ENCODE measurements around the gene PEX12.

PEX12 gene

DNA sequence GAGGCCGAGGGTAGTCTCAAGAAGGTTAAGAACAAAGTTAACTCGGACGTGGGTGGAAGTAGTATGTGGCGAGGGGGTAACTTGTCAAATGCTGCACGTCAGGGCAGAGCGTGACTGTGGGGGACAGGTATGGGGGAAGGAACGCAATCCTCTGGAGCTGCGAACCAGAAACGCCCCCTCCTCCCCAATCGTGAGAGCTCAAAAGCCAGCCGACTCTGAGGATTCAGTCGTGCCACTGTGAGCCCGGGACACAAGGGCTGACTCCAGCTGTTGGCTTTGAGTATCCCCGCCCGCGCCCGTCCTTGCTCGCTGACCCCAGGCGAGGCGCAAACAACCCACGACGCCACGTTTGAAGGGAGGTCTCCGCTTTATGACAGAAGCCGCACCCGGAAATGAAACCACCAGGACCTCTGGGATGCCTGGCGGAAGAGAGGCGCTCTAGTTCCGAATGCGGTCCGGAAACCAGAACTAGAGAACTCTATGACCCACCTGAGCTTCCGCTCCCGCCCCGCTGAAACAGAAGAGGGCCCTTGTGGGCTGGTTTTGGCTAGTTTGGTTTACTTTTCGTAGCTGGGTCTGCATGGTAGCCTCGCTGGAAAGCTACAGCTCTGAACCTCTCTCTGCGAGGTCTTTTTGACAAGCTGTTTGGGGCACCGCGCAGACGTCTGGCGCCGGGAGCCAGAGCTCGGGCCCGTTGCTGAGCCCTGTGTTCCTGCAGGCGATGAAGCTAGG is at the start of gene PEX12:
Gene PEX12, minus strand, starts transcription at position 375 of the 732 bp plus-strand sequence. CDS start 550 bp downstream, outside the sequence.
- Histone ChIP-seq H3K27ac (peak within 1 kb of the TSS; percentile 92), H3K36me3 (peaks cover 11% of the 10 kb centered on the region), H3K27me3 (ENCODE audit: insufficient read depth, low read depth, severe bottlenecking) (no peaks in the 10 kb centered on the region), H3K9me3 (ENCODE audit: severe bottlenecking) (no peaks in the 10 kb centered on the region), H3K4me3 (ENCODE audit: low read depth, low read length) (peak within 1 kb of the TSS; percentile 88)
- peak; percentile 93 for DNase-seq
- TF ChIP-seq, protein P1, sequence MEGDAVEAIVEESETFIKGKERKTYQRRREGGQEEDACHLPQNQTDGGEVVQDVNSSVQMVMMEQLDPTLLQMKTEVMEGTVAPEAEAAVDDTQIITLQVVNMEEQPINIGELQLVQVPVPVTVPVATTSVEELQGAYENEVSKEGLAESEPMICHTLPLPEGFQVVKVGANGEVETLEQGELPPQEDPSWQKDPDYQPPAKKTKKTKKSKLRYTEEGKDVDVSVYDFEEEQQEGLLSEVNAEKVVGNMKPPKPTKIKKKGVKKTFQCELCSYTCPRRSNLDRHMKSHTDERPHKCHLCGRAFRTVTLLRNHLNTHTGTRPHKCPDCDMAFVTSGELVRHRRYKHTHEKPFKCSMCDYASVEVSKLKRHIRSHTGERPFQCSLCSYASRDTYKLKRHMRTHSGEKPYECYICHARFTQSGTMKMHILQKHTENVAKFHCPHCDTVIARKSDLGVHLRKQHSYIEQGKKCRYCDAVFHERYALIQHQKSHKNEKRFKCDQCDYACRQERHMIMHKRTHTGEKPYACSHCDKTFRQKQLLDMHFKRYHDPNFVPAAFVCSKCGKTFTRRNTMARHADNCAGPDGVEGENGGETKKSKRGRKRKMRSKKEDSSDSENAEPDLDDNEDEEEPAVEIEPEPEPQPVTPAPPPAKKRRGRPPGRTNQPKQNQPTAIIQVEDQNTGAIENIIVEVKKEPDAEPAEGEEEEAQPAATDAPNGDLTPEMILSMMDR (IDR thresholded peaks at IDR 0.05; ENCODE audit: low read depth, low read length), result 0 out of 2 replicates have a peak, but pooled peaks have one; percentile 0

DNA sequence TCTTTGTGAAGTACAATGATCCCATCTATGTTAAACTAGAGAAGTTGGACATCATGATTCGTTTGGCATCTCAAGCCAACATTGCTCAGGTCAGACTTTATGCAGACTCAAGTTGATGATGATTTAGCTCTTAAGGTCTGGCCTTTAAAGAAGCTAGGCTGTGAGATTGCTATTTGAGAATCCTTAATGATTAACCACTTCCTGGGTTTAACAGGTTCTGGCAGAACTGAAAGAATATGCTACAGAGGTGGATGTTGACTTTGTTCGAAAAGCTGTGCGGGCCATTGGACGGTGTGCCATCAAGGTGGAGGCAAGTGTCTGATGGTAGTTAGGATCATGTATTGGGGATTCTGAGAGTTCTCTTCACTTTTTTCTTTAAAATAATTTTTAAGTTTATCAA is 49.0 kb upstream of the PEX12 start:
- H3K27ac ChIP-seq, result no peak overlapping the region
- no peaks in the 10 kb centered on the region for H3K9me3 ChIP-seq (ENCODE audit: severe bottlenecking)
- TF ChIP-seq, protein P1 (IDR thresholded peaks at IDR 0.05; ENCODE audit: low read depth, low read length), result no peak
- H3K27me3 ChIP-seq (ENCODE audit: insufficient read depth, low read depth, severe bottlenecking), result no peaks in the 10 kb centered on the region
- no peak overlapping the region for H3K4me3 ChIP-seq (ENCODE audit: low read depth, low read length)
- DNase-seq, result no peak
- H3K36me3 ChIP-seq, result peaks cover 68% of the 10 kb centered on the region

DNA sequence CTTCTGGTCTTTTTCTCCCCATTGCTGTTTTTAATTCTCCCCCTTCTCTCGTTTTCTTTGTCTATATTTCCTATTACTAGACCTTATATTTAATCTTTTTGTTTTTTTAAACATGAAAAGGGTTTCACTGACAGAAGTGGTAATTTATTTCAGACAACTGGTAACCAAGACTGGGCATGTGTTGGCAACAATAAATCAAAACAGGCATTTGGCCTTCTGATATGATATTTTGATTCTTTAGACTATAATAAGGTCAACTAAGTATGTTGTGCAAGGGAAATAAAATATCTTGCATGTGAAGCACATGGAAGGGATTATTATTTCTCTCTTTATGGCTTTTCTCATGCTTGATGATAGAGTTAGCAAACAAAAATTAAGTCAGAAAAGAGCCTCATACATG is 43.4 kb upstream of the PEX12 start:
- Histone ChIP-seq H3K27me3 (ENCODE audit: insufficient read depth, low read depth, severe bottlenecking) (no peaks in the 10 kb centered on the region), H3K27ac (no peak overlapping the region), H3K4me3 (ENCODE audit: low read depth, low read length) (no peak overlapping the region), H3K36me3 (peaks cover 35% of the 10 kb centered on the region), H3K9me3 (ENCODE audit: severe bottlenecking) (no peaks in the 10 kb centered on the region)
- TF ChIP-seq, protein P1 (IDR thresholded peaks at IDR 0.05; ENCODE audit: low read depth, low read length), result no peak
- no peak for DNase-seq

DNA sequence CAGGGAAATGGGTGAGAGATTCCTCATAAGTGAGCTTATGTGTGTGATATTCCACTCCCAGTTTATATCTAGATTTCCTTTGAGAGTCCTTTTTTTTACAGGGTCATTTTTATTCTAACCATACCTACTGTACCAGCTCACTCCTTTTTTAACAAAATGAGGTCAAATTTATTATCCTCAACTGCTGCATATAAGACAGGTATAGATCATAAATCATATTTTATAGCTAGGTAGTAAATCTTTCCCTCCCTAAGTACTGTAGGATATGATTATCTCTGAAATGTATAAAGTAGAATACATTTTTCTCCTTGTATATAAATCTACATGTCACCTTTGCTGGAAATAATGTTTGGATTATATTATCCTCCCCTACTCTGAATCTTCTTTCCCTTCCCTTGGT is 40.3 kb upstream of the PEX12 start:
- Histone ChIP-seq H3K27me3 (ENCODE audit: insufficient read depth, low read depth, severe bottlenecking) (no peaks in the 10 kb centered on the region), H3K27ac (no peak overlapping the region), H3K9me3 (ENCODE audit: severe bottlenecking) (no peaks in the 10 kb centered on the region), H3K4me3 (ENCODE audit: low read depth, low read length) (no peak overlapping the region), H3K36me3 (peaks cover 20% of the 10 kb centered on the region)
- TF ChIP-seq, protein P1 (IDR thresholded peaks at IDR 0.05; ENCODE audit: low read depth, low read length), result no peak
- no peak for DNase-seq

DNA sequence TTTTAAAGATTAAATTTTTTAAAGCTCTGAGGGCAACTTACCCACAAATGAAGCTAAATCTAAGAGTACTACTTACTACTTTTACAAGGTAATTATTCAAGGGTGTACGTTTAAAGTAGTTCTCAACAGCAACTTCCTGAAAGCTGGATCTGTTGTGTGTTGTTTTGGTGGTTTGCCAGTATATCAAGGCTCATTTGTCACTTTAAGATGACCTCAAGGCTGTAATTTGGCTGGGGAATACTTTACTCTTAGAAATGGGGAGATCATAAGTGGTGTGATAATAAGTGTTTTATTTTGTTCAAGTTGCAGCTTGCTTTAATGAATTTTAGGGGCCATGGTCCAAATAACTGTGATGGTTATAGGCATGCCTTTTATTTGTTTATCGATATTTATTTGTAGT is 39.1 kb upstream of the PEX12 start:
- DNase-seq, result no peak
- no peak overlapping the region for H3K27ac ChIP-seq
- no peaks in the 10 kb centered on the region for H3K9me3 ChIP-seq (ENCODE audit: severe bottlenecking)
- H3K27me3 ChIP-seq (ENCODE audit: insufficient read depth, low read depth, severe bottlenecking), result no peaks in the 10 kb centered on the region
- H3K36me3 ChIP-seq, result peaks cover 21% of the 10 kb centered on the region
- no peak overlapping the region for H3K4me3 ChIP-seq (ENCODE audit: low read depth, low read length)
- TF ChIP-seq, protein P1 (IDR thresholded peaks at IDR 0.05; ENCODE audit: low read depth, low read length), result no peak

DNA sequence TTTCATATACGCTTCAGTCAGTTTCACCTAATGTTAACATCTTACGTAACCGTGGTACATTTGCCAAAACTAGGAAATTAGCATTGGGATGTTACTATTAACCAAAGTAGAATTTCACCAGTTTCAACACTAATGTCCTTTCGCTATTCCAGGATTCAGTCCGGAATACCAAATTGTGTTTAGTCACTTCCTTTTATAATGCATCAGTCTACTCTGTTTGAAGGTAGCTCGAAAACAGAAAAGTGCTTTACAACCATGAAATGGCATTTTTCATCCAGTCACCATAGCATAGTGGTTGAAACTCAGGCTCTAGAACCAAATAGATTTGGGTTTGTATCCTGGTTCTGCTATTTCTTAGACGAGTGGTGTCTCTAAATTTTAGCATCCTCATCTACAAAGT is 38.2 kb upstream of the PEX12 start:
- no peak for DNase-seq
- TF ChIP-seq, protein P1 (IDR thresholded peaks at IDR 0.05; ENCODE audit: low read depth, low read length), result no peak
- Histone ChIP-seq H3K9me3 (ENCODE audit: severe bottlenecking) (no peaks in the 10 kb centered on the region), H3K27me3 (ENCODE audit: insufficient read depth, low read depth, severe bottlenecking) (no peaks in the 10 kb centered on the region), H3K27ac (no peak overlapping the region), H3K4me3 (ENCODE audit: low read depth, low read length) (no peak overlapping the region), H3K36me3 (peaks cover 22% of the 10 kb centered on the region)

All from WERI-Rb-1 (cell line).